Measurements from ENCODE around the gene TLCD3A.
"Not testable (repeated sequence)": the region's sequence is repeated elsewhere in the genome, so short reads cannot be mapped to it uniquely, and the experiment has no call there.

GRCh38 chr17:790874-791247 lies 58.5 kb downstream of the TLCD3A start:
- not testable (repeated sequence) for TF ChIP-seq CTCF (IDR thresholded peaks at IDR 0.05; ENCODE audit: insufficient read depth, low read depth, low read length); EZH2 (IDR thresholded peaks at IDR 0.05; ENCODE audit: insufficient read depth, low read length)
